Measurements from ENCODE around the gene DEGS2. TPM values are rescaled to one million over a fixed set of nuclear protein-coding genes. Genes with fewer than 3 reads are reported as not detected.

DEGS2 gene
- total and polyA plus RNA-seq, 2 donors (not counting 1 experiment from before 2014, with no cell fraction given) = 0.82 to 6.4 TPM

GRCh38 chr14:100138082-100138787 lies 21.2 kb downstream of the DEGS2 start:
- CTCF ChIA-PET = interaction anchor here (1.2 to 1.8 kb wide), 2 partner anchors 30 to 55 kb away, joined by 4 read pairs; no protein-coding TSS in a partner anchor
- no peak overlapping the region for H3K4me2 ChIP-seq (replicated peaks; ENCODE audit: low read depth, low read length, poor library complexity, severe bottlenecking)
- ATAC-seq (ENCODE audit: low read depth) (peak; percentile 37), DNase-seq (no peak)
- no peaks in the 10 kb centered on the region for H3K9me3 ChIP-seq (ENCODE audit: control extremely low read depth in 1 of 3, control insufficient read depth in 2 of 3, insufficient read depth in 1 of 3, low read length in 2 of 3)
- no peaks in the 10 kb centered on the region for H3K9me3 Mint-ChIP-seq (ENCODE audit: insufficient read depth)
- H3K27ac ChIP-seq (ENCODE audit: low read length in 2 of 2) = no peak overlapping the region
- H2AFZ ChIP-seq (ENCODE audit: insufficient read depth, low read depth, low read length, poor library complexity, severe bottlenecking) = no peak overlapping the region
- H3K4me1 Mint-ChIP-seq = peaks cover 4% of the 10 kb centered on the region
- POLR2A ChIA-PET = no interaction called here
- H3K27ac Mint-ChIP-seq = peak overlapping the region; percentile 47
- no peaks in the 10 kb centered on the region for H3K4me1 ChIP-seq (ENCODE audit: control insufficient read depth in 2 of 2, insufficient read depth in 2 of 2, low read length in 2 of 2)
- peaks cover 7% of the 10 kb centered on the region for H3K79me2 ChIP-seq (ENCODE audit: control insufficient read depth, insufficient read depth, low read length)
- no peaks in the 10 kb centered on the region for H3K27me3 Mint-ChIP-seq
- no peaks in the 10 kb centered on the region for H3K27me3 ChIP-seq (replicated peaks in 1 of 4; ENCODE audit: control extremely low read depth in 1 of 4, control insufficient read depth in 3 of 4, insufficient read depth in 4 of 4, low read length in 3 of 4)
- no peak overlapping the region for H3K9ac ChIP-seq (ENCODE audit: low read length)
- no peak for TF ChIP-seq EZH2 (IDR thresholded peaks at IDR 0.05; ENCODE audit: borderline replicate concordance, insufficient read depth, low read depth, low read length, poor library complexity, severe bottlenecking)
- no peak for TF ChIP-seq CTCF (IDR thresholded peaks at IDR 0.05)
- intact Hi-C loops (cut with micrococcal nuclease) = no loop called here
- no peak overlapping the region for H3K4me3 Mint-ChIP-seq
- H4K20me1 ChIP-seq (ENCODE audit: control insufficient read depth, insufficient read depth, low read length, poor library complexity, severe bottlenecking) = peaks cover 72% of the 10 kb centered on the region
- H3K36me3 ChIP-seq (replicated peaks in 1 of 2; ENCODE audit: control extremely low read depth in 1 of 2, control insufficient read depth in 1 of 2, extremely low read depth in 1 of 2, insufficient read depth in 2 of 2, low read length in 1 of 2) = peaks cover 0 to 95% of the 10 kb centered on the region in 2 experiments
- WGBS (ENCODE audit: insufficient coverage) = 7% methylated on average over 2 of the region's 8 CpGs
- H3K4me3 ChIP-seq (ENCODE audit: control extremely low read depth in 1 of 5, extremely low read depth in 1 of 5, insufficient read depth in 1 of 5, low read depth in 2 of 5, low read length in 4 of 5) = no peak overlapping the region

- H3K36me3 ChIP-seq (replicated peaks in 1 of 2; ENCODE audit: control extremely low read depth in 1 of 2, control insufficient read depth in 1 of 2, extremely low read depth in 1 of 2, insufficient read depth in 2 of 2, low read length in 1 of 2) = peaks cover 0 to 98% of the 10 kb centered on the region in 2 experiments
- H3K27me3 ChIP-seq (replicated peaks in 1 of 4; ENCODE audit: control extremely low read depth in 1 of 4, control insufficient read depth in 3 of 4, insufficient read depth in 4 of 4, low read length in 3 of 4) = no peaks in the 10 kb centered on the region
- H2AFZ ChIP-seq (ENCODE audit: insufficient read depth, low read depth, low read length, poor library complexity, severe bottlenecking) = no peak overlapping the region
- intact Hi-C loops (cut with micrococcal nuclease) = no loop called here
- peaks cover 74% of the 10 kb centered on the region for H4K20me1 ChIP-seq (ENCODE audit: control insufficient read depth, insufficient read depth, low read length, poor library complexity, severe bottlenecking)
- POLR2A ChIA-PET = no interaction called here
- no peak for TF ChIP-seq CTCF (IDR thresholded peaks at IDR 0.05)
- TF ChIP-seq EZH2 (IDR thresholded peaks at IDR 0.05; ENCODE audit: borderline replicate concordance, insufficient read depth, low read depth, low read length, poor library complexity, severe bottlenecking) = no peak
- CTCF ChIA-PET = no interaction called here
- H3K27ac ChIP-seq (ENCODE audit: low read length in 2 of 2) = no peak overlapping the region
- H3K4me3 Mint-ChIP-seq = no peak overlapping the region
- DNase-seq (no peak), ATAC-seq (ENCODE audit: low read depth) (no peak)
- no peaks in the 10 kb centered on the region for H3K9me3 Mint-ChIP-seq (ENCODE audit: insufficient read depth)
- no peaks in the 10 kb centered on the region for H3K9me3 ChIP-seq (ENCODE audit: control extremely low read depth in 1 of 3, control insufficient read depth in 2 of 3, insufficient read depth in 1 of 3, low read length in 2 of 3)
- H3K4me3 ChIP-seq (ENCODE audit: control extremely low read depth in 1 of 5, extremely low read depth in 1 of 5, insufficient read depth in 1 of 5, low read depth in 2 of 5, low read length in 4 of 5) = no peak overlapping the region
- no peaks in the 10 kb centered on the region for H3K4me1 ChIP-seq (ENCODE audit: control insufficient read depth in 2 of 2, insufficient read depth in 2 of 2, low read length in 2 of 2)
- H3K4me2 ChIP-seq (replicated peaks; ENCODE audit: low read depth, low read length, poor library complexity, severe bottlenecking) = no peak overlapping the region
- no peaks in the 10 kb centered on the region for H3K27me3 Mint-ChIP-seq
- H3K27ac Mint-ChIP-seq = no peak overlapping the region
- peaks cover 7% of the 10 kb centered on the region for H3K79me2 ChIP-seq (ENCODE audit: control insufficient read depth, insufficient read depth, low read length)
- H3K9ac ChIP-seq (ENCODE audit: low read length) = no peak overlapping the region
- peaks cover 4% of the 10 kb centered on the region for H3K4me1 Mint-ChIP-seq
- WGBS (ENCODE audit: insufficient coverage) = 97% methylated on average over 7 of the region's 8 CpGs
Observed at GRCh38 chr14:100137173-100137572, 22.3 kb downstream of the DEGS2 start.

All from B cell (primary cell).